AG09319 (cell line): ENCODE measurements around the gene PDSS1.
"Not testable (repeated sequence)": the region's sequence is repeated elsewhere in the genome, so short reads cannot be mapped to it uniquely, and the experiment has no call there.

Source experiments
- DNase-seq: peaks from one replicate; pipeline ENCODE4 v3.0.0-alpha.2; 2010; ENCODE audit warnings: low read depth; ENCODE audit errors: extremely low read depth
- CTCF ChIP-seq: IDR thresholded peaks from 2 replicates; pipeline ENCODE4 v1.5.1; 2011; ENCODE audit warnings: low read depth, mild to moderate bottlenecking, inconsistent platforms, low read length, moderate library complexity

Gene PDSS1

GRCh38 chr10:26690731-26691475 lies 6.6 kb upstream of the PDSS1 start:
- no peak for DNase-seq

GRCh38 chr10:26694536-26694935 lies 3.0 kb upstream of the PDSS1 start:
- not testable (repeated sequence) for DNase-seq

More at GRCh38 chr10:26690731-26691475, 6.6 kb upstream of the PDSS1 start:
- TF ChIP-seq CTCF: no peak

GRCh38 chr10:26696786-26697162 lies 727 bp upstream of the PDSS1 start:
- DNase-seq: no peak
- TF ChIP-seq CTCF: no peak

GRCh38 chr10:26697922-26698608 lies 564 bp downstream of the PDSS1 start:
- DNase-seq: no peak
- TF ChIP-seq CTCF: no peak

- TF ChIP-seq CTCF: no peak
- no peak for DNase-seq
Observed at GRCh38 chr10:26698909-26699308, 1.4 kb downstream of the PDSS1 start.

GRCh38 chr10:26699631-26700030 lies 2.1 kb downstream of the PDSS1 start:
- no peak for DNase-seq
- no peak for TF ChIP-seq CTCF

GRCh38 chr10:26700884-26701630 lies 3.6 kb downstream of the PDSS1 start:
- DNase-seq: no peak
- TF ChIP-seq CTCF: no peak
